ENCODE data around the gene TUT1.

The TUT1 gene

DNA sequence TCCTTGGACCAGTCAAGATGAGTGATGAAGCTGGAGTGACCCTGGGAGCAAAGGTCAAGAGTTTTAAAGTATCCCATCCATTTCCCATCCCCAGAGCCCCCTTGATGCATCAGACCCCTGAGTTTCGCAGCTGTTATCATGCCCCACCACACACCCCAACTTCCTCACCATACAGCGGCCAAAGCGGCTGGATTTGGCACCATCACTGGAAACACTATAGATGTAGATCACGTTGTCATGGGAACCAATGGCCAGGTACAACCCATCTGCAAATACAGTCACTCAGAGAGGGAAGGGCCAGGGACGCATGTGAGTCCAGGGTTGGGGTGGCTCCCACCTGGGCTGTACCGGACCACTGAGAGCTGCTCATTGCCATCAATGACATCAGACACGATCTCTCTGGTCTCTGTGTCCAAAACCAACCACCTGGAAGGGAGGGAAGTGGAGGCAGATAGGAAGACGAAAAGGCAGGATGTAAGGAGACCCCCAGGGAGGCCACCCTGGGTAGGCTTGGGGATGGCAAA is 12.5 kb upstream of the TUT1 start:
- Histone ChIP-seq H3K4me3 (ENCODE audit: low read depth in 1 of 2, low read length in 2 of 2) (no peak overlapping the region), H3K4me1 (ENCODE audit: control insufficient read depth in 1 of 2, insufficient read depth in 2 of 2, low read length in 2 of 2) (peaks cover 19 to 35% of the 10 kb centered on the region in 2 donors), H3K27ac (ENCODE audit: low read length) (no peak overlapping the region), H3K27me3 (ENCODE audit: low read depth, low read length) (no peaks in the 10 kb centered on the region), H3K36me3 (ENCODE audit: control insufficient read depth in 1 of 2, insufficient read depth in 2 of 2, low read length in 2 of 2) (peaks cover 12 to 35% of the 10 kb centered on the region in 2 donors), H3K9me3 (ENCODE audit: control insufficient read depth in 1 of 2, low read length in 2 of 2) (no peaks in the 10 kb centered on the region)

DNA sequence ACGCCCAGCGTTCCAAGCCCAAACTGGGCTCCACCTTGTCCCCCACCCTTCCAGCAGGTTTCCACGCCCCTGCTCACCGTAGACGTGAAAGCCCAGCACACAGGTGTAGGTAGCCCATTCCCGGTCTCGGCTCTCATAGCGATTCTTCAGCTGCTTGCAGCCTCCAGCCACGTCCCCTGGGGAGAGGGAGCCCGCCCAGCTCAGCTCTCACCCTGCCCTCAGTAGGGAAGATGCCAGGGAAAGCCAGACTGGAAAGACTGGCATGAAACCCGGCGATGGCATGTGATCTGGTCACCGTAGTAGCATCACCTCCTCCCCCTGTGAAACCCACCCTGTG is 11.7 kb upstream of the TUT1 start:
- peaks cover 11 to 34% of the 10 kb centered on the region in 2 donors for H3K36me3 ChIP-seq (ENCODE audit: control insufficient read depth in 1 of 2, insufficient read depth in 2 of 2, low read length in 2 of 2)
- no peaks in the 10 kb centered on the region for H3K27me3 ChIP-seq (ENCODE audit: low read depth, low read length)
- no peaks in the 10 kb centered on the region for H3K9me3 ChIP-seq (ENCODE audit: control insufficient read depth in 1 of 2, low read length in 2 of 2)
- peaks cover 23 to 42% of the 10 kb centered on the region in 2 donors for H3K4me1 ChIP-seq (ENCODE audit: control insufficient read depth in 1 of 2, insufficient read depth in 2 of 2, low read length in 2 of 2)
- peak overlapping the region; percentile 89 to 93 for H3K4me3 ChIP-seq (ENCODE audit: low read depth in 1 of 2, low read length in 2 of 2)
- no peak overlapping the region for H3K27ac ChIP-seq (ENCODE audit: low read length)

DNA sequence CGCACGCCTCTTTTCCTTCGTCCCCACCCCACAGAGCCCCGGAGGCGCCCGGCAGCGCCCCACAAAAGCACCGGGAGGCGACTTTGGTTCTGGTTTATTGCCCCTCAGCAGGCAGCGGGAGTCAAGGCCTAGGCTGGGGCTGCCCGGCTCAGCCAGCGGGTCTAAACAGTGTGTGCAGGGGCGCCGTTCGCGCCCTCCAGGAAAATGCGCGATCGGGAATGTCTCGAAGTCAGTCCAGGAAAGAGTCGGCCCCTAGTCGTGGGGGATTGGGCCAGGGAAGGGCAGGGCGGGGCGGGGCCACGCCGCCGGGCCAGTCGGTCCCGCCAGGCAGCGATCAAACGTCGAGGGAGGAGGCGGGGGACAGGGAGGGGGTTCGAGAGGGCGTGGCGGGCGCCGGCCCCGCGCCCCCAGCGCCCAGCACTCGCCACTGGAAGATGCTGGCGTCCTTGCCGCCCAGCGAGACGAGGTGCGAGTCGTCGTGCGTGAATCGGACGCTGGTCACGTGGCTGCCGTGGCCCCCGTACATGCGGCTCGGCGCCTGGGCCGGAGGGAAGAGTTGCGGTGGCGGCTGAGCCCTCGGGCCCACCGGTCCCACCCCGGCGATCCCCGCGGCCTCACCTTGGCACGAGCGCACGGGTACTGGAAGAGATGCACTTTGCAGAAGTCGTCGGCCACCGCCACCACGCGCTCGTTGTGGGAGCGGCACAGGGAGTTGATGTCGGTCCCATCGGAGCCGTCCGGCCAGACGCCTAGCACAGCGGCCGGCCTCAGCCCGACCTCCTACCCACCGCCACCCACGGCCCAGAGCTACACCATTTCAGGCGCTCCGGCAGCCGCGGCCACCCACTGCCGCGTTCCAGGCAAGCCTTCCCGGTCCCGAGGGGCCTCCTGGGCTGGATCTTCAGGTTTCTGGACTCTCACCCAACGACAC is 11.1 kb upstream of the TUT1 start:
- Histone ChIP-seq H3K4me3 (ENCODE audit: low read depth in 1 of 2, low read length in 2 of 2) (peak overlapping the region; percentile 89 to 93), H3K4me1 (ENCODE audit: control insufficient read depth in 1 of 2, insufficient read depth in 2 of 2, low read length in 2 of 2) (peaks cover 23 to 42% of the 10 kb centered on the region in 2 donors), H3K36me3 (ENCODE audit: control insufficient read depth in 1 of 2, insufficient read depth in 2 of 2, low read length in 2 of 2) (peaks cover 11 to 35% of the 10 kb centered on the region in 2 donors), H3K27ac (ENCODE audit: low read length) (peak overlapping the region; percentile 72), H3K27me3 (ENCODE audit: low read depth, low read length) (no peaks in the 10 kb centered on the region), H3K9me3 (ENCODE audit: control insufficient read depth in 1 of 2, low read length in 2 of 2) (no peaks in the 10 kb centered on the region)

DNA sequence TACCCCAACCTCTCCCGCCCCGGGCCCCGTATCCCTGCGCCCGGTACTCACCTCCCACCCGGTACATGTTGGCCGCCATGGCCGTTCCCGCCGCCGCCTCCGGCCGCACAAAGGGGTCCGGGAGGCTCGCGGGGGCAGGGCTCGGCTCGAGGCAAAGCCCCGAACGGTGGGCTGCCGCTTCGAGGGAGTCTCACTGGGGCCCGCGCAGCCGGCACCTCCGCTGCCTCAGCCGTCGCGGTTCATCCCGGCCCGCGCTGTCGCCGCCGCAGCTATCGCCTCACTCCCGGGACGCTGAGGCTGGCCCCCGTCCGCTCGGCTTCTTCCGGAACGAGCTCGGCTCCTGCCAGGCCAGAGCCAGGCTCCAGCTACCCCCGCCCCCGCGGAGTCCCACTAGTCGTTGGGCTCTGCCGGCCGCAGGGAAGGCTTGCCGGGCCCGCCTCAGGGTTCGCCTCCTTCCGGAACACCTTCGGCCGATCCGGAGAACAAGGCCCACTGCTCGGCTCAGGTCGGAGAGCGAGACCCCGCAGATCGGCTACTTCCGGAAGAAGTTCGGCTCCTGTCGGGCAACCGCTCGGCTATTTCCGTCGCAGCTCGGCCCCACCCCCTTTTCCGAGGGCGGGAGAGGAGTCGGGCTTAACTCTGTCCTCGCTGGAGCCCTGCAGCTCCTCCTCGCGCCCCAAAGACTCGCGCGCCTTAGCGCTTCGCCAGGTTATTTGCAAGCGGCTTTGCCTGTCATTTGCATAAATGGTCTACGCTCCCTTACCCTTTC is 10.2 kb upstream of the TUT1 start, which contains the start of gene MTA2:
Gene MTA2 (minus strand): TSS at position 494 of the 769 bp plus-strand sequence. CDS start 415 bp downstream, at position 79.
- Histone ChIP-seq H3K36me3 (ENCODE audit: control insufficient read depth in 1 of 2, insufficient read depth in 2 of 2, low read length in 2 of 2) (peaks cover 15 to 42% of the 10 kb centered on the region in 2 donors), H3K27ac (ENCODE audit: low read length) (peak within 1 kb of the TSS; percentile 83), H3K9me3 (ENCODE audit: control insufficient read depth in 1 of 2, low read length in 2 of 2) (no peaks in the 10 kb centered on the region), H3K27me3 (ENCODE audit: low read depth, low read length) (no peaks in the 10 kb centered on the region), H3K4me3 (ENCODE audit: low read depth in 1 of 2, low read length in 2 of 2) (peak within 1 kb of the TSS; percentile 89 to 93), H3K4me1 (ENCODE audit: control insufficient read depth in 1 of 2, insufficient read depth in 2 of 2, low read length in 2 of 2) (peaks cover 23 to 42% of the 10 kb centered on the region in 2 donors)

DNA sequence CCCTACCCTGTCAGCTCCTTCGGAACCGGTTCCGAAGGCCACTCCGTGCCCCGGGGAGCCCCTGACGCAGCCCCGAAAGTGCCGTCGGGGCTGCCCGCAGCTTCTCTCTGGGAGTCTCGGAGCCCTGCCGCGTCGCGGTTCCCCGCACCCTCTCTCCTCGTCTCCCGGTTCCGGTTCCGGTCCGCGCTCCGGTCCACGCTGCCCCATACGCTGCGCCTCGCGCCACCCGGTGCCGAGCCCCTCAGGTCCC is 9.7 kb upstream of the TUT1 start:
- Histone ChIP-seq H3K36me3 (ENCODE audit: control insufficient read depth in 1 of 2, insufficient read depth in 2 of 2, low read length in 2 of 2) (peaks cover 20 to 45% of the 10 kb centered on the region in 2 donors), H3K27me3 (ENCODE audit: low read depth, low read length) (no peaks in the 10 kb centered on the region), H3K9me3 (ENCODE audit: control insufficient read depth in 1 of 2, low read length in 2 of 2) (no peaks in the 10 kb centered on the region), H3K27ac (ENCODE audit: low read length) (peak overlapping the region; percentile 83), H3K4me3 (ENCODE audit: low read depth in 1 of 2, low read length in 2 of 2) (peak overlapping the region; percentile 89 to 93), H3K4me1 (ENCODE audit: control insufficient read depth in 1 of 2, insufficient read depth in 2 of 2, low read length in 2 of 2) (peaks cover 23 to 42% of the 10 kb centered on the region in 2 donors)

DNA sequence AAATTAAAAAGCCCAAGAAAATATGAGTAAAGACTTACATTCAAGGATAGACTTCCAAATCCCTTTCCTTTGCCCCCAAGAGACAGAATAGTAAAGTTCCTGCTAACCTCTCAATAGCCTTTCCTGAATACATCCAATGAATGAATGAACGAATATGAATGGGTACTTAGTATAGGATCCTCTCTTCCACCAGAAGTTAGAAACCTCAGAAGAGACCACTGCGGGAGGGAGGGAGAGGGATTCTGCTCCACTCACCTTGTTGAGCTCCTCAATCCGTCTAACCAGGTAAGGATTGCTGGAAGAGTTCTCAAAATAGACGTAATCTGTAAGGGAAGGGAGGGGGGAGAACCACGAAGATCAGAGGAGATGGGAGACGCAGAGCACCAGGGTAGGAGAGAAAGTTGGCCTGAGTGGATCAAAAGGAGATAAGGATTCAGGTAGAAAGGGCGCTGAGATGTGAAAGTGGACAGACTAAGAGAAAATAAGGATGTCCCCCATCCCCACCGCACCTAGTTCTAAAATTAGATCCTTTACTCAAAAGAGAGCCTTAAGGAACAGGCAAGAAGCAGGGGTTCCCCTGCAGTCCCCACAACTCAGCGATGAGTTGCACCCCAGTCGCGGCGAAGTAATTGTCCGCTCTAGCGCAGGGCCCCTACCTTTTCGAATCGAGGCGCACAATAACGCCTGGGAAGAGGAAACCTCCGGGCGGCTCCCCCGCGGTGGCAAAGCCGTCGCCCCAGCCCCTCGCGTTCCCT is 9.2 kb upstream of the TUT1 start:
- H3K27ac ChIP-seq (ENCODE audit: low read length), result peak overlapping the region; percentile 83
- H3K4me3 ChIP-seq (ENCODE audit: low read depth in 1 of 2, low read length in 2 of 2), result peak overlapping the region; percentile 89 to 93
- peaks cover 25 to 45% of the 10 kb centered on the region in 2 donors for H3K36me3 ChIP-seq (ENCODE audit: control insufficient read depth in 1 of 2, insufficient read depth in 2 of 2, low read length in 2 of 2)
- H3K9me3 ChIP-seq (ENCODE audit: control insufficient read depth in 1 of 2, low read length in 2 of 2), result no peaks in the 10 kb centered on the region
- peaks cover 23 to 42% of the 10 kb centered on the region in 2 donors for H3K4me1 ChIP-seq (ENCODE audit: control insufficient read depth in 1 of 2, insufficient read depth in 2 of 2, low read length in 2 of 2)
- no peaks in the 10 kb centered on the region for H3K27me3 ChIP-seq (ENCODE audit: low read depth, low read length)

DNA sequence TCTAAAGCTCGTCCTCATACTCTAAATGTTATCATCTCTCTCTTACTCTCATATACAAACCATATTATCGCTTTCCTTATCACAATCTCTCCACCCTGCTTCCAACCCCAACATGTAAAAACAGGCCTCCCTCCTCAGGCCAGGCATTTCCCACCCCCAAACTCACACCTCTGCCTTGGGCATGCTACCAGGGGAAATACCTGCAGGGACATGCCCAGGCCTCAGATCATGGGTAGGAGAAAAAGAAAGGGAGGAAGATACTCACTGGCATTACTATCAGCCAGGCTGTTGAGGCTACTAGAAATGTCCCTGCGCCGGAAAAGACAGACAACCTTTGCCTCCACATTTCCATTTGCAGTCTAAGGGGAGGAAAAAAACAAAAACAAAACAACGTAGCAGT is 8.6 kb upstream of the TUT1 start:
- Histone ChIP-seq H3K4me1 (ENCODE audit: control insufficient read depth in 1 of 2, insufficient read depth in 2 of 2, low read length in 2 of 2) (peaks cover 23 to 42% of the 10 kb centered on the region in 2 donors), H3K9me3 (ENCODE audit: control insufficient read depth in 1 of 2, low read length in 2 of 2) (no peaks in the 10 kb centered on the region), H3K36me3 (ENCODE audit: control insufficient read depth in 1 of 2, insufficient read depth in 2 of 2, low read length in 2 of 2) (peaks cover 31 to 45% of the 10 kb centered on the region in 2 donors), H3K4me3 (ENCODE audit: low read depth in 1 of 2, low read length in 2 of 2) (peak overlapping the region; percentile 89 to 93), H3K27ac (ENCODE audit: low read length) (peak overlapping the region; percentile 83), H3K27me3 (ENCODE audit: low read depth, low read length) (no peaks in the 10 kb centered on the region)

DNA sequence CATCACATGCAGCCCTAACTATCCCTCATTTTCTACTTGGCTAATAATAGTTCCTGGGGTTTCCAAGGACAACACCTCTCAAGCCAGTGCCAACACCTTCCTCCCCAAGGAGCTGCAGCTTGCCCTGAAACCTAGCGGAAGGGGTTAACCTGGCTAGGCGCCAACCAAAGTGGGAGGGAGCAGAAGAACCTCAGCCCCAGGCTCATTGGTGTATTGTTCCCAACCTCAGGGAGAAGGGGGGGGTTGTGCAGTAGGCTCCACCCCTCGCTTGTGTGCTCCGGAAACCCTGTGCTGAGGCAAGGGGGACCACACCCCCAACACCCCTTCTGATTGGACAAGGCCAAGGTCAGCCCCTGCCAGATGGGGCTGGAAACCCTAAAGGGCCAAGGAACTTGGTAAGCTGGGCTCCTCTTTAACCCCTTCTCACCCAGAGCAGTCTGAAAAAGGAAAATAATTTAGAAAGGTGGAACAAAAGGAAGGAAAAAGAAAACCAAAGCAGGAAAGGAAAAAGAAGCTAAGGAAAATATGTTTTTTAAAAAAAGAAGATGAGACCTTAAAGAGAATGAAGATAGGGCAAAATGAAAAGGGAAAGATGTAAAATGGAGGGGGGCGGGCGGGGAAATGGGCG is 7.9 kb upstream of the TUT1 start:
- H3K36me3 ChIP-seq (ENCODE audit: control insufficient read depth in 1 of 2, insufficient read depth in 2 of 2, low read length in 2 of 2), result peaks cover 38 to 52% of the 10 kb centered on the region in 2 donors
- peaks cover 23 to 42% of the 10 kb centered on the region in 2 donors for H3K4me1 ChIP-seq (ENCODE audit: control insufficient read depth in 1 of 2, insufficient read depth in 2 of 2, low read length in 2 of 2)
- peak overlapping the region; percentile 83 for H3K27ac ChIP-seq (ENCODE audit: low read length)
- H3K4me3 ChIP-seq (ENCODE audit: low read depth in 1 of 2, low read length in 2 of 2), result peak overlapping the region; percentile 89 to 93
- H3K27me3 ChIP-seq (ENCODE audit: low read depth, low read length), result no peaks in the 10 kb centered on the region
- H3K9me3 ChIP-seq (ENCODE audit: control insufficient read depth in 1 of 2, low read length in 2 of 2), result no peaks in the 10 kb centered on the region

DNA sequence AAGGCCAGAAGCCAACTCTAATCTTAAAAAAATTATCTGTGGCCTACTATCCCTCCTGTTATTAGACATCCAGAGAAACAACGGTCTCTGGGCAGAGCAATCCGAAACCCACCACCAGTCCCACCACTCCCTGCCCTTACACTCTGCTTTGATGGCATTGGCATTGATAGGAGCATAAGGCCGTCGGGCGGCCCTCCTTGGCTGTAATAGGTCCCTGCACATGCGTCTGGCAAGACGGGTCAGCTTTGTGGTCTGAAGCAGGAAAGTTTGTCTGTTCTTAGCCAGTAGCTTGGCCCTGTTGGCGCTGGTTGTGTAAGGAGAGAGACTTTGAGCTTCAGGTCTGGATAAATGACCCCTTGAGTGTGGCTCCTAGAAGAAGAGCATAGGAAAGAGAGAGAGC is 3.8 kb upstream of the TUT1 start:
- H3K27ac ChIP-seq (ENCODE audit: low read length), result no peak overlapping the region
- no peaks in the 10 kb centered on the region for H3K27me3 ChIP-seq (ENCODE audit: low read depth, low read length)
- H3K4me1 ChIP-seq (ENCODE audit: control insufficient read depth in 1 of 2, insufficient read depth in 2 of 2, low read length in 2 of 2), result peaks cover 31 to 44% of the 10 kb centered on the region in 2 donors

DNA sequence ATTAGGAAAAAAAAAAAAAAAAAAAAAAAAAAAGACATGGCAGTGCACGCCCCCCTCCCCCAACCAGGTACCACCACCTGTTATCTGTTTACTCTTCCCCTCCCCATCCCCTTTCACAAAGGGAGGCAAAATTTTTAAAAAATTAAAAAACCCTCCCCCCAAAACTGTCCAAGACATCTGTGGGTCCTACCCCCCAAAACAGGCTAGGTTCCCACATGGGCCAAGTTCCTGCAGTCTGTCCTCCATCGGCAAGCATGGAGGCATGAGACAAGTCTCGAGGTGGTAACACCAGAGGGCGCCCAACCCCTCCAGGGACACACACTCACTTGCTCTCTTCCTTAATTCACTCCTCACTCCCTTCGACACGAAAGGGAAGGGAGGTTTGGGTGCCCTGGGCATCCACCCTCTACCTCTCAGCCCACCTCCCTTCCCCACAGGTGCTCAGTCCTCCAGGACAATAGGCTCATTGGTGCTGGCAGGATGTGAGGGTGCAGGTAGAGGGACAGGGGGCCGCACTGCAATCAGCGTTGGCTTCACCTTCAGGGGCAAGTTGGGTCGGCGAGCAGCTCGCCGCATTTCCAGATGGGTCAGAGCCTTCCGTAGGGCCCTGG is 2.2 kb upstream of the TUT1 start:
- Histone ChIP-seq H3K27me3 (ENCODE audit: low read depth, low read length) (no peaks in the 10 kb centered on the region), H3K27ac (ENCODE audit: low read length) (no peak overlapping the region), H3K9me3 (ENCODE audit: control insufficient read depth in 1 of 2, low read length in 2 of 2) (no peaks in the 10 kb centered on the region), H3K4me3 (ENCODE audit: low read depth in 1 of 2, low read length in 2 of 2) (no peak overlapping the region), H3K36me3 (ENCODE audit: control insufficient read depth in 1 of 2, insufficient read depth in 2 of 2, low read length in 2 of 2) (peaks cover 47 to 57% of the 10 kb centered on the region in 2 donors), H3K4me1 (ENCODE audit: control insufficient read depth in 1 of 2, insufficient read depth in 2 of 2, low read length in 2 of 2) (peaks cover 15 to 37% of the 10 kb centered on the region in 2 donors)

More for the DNA sequence above, 3.8 kb upstream of the TUT1 start:
- peaks cover 47 to 54% of the 10 kb centered on the region in 2 donors for H3K36me3 ChIP-seq (ENCODE audit: control insufficient read depth in 1 of 2, insufficient read depth in 2 of 2, low read length in 2 of 2)
- no peak overlapping the region for H3K4me3 ChIP-seq (ENCODE audit: low read depth in 1 of 2, low read length in 2 of 2)
- H3K9me3 ChIP-seq (ENCODE audit: control insufficient read depth in 1 of 2, low read length in 2 of 2), result no peaks in the 10 kb centered on the region
